ENCODE results near the gene EDN1.

EDN1 gene

GRCh38 chr6:12336121-12336971 lies 46.2 kb downstream of the EDN1 start:
- Histone ChIP-seq H3K27ac (ENCODE audit: low read depth, low read length) (no peak overlapping the region), H3K9ac (ENCODE audit: low read length) (no peak overlapping the region), H3K4me3 (ENCODE audit: low read length) (no peak overlapping the region), H3K27me3 (ENCODE audit: control insufficient read depth, insufficient read depth, low read length) (no peaks in the 10 kb centered on the region), H3K36me3 (ENCODE audit: control insufficient read depth, insufficient read depth, low read length) (no peaks in the 10 kb centered on the region), H3K4me1 (ENCODE audit: control insufficient read depth, insufficient read depth, low read length) (no peaks in the 10 kb centered on the region)

GRCh38 chr6:12339022-12339421 lies 48.9 kb downstream of the EDN1 start:
- H3K27me3 ChIP-seq (ENCODE audit: control insufficient read depth, insufficient read depth, low read length), result no peaks in the 10 kb centered on the region
- no peak overlapping the region for H3K27ac ChIP-seq (ENCODE audit: low read depth, low read length)
- H3K9ac ChIP-seq (ENCODE audit: low read length), result no peak overlapping the region
- H3K4me1 ChIP-seq (ENCODE audit: control insufficient read depth, insufficient read depth, low read length), result no peaks in the 10 kb centered on the region
- no peaks in the 10 kb centered on the region for H3K36me3 ChIP-seq (ENCODE audit: control insufficient read depth, insufficient read depth, low read length)
- no peak overlapping the region for H3K4me3 ChIP-seq (ENCODE audit: low read length)

- Histone ChIP-seq H3K27me3 (ENCODE audit: control insufficient read depth, insufficient read depth, low read length) (no peaks in the 10 kb centered on the region), H3K4me1 (ENCODE audit: control insufficient read depth, insufficient read depth, low read length) (no peaks in the 10 kb centered on the region), H3K27ac (ENCODE audit: low read depth, low read length) (no peak overlapping the region)
Observed at GRCh38 chr6:12339808-12340487, 49.8 kb downstream of the EDN1 start.

GRCh38 chr6:12340488-12340818 lies 50.3 kb downstream of the EDN1 start:
- H3K36me3 ChIP-seq (ENCODE audit: control insufficient read depth, insufficient read depth, low read length), result no peaks in the 10 kb centered on the region
- no peak overlapping the region for H3K27ac ChIP-seq (ENCODE audit: low read depth, low read length)
- no peak overlapping the region for H3K4me3 ChIP-seq (ENCODE audit: low read length)
- no peaks in the 10 kb centered on the region for H3K4me1 ChIP-seq (ENCODE audit: control insufficient read depth, insufficient read depth, low read length)
- no peak overlapping the region for H3K9ac ChIP-seq (ENCODE audit: low read length)
- H3K27me3 ChIP-seq (ENCODE audit: control insufficient read depth, insufficient read depth, low read length), result no peaks in the 10 kb centered on the region

More at GRCh38 chr6:12339808-12340487, 49.8 kb downstream of the EDN1 start:
- Histone ChIP-seq H3K4me3 (ENCODE audit: low read length) (no peak overlapping the region), H3K36me3 (ENCODE audit: control insufficient read depth, insufficient read depth, low read length) (no peaks in the 10 kb centered on the region), H3K9ac (ENCODE audit: low read length) (no peak overlapping the region)

- Histone ChIP-seq H3K27ac (ENCODE audit: low read depth, low read length) (no peak overlapping the region), H3K36me3 (ENCODE audit: control insufficient read depth, insufficient read depth, low read length) (no peaks in the 10 kb centered on the region), H3K9ac (ENCODE audit: low read length) (no peak overlapping the region), H3K4me3 (ENCODE audit: low read length) (no peak overlapping the region), H3K27me3 (ENCODE audit: control insufficient read depth, insufficient read depth, low read length) (no peaks in the 10 kb centered on the region), H3K4me1 (ENCODE audit: control insufficient read depth, insufficient read depth, low read length) (no peaks in the 10 kb centered on the region)
Observed at GRCh38 chr6:12342664-12343063, 52.5 kb downstream of the EDN1 start.

- Histone ChIP-seq H3K27ac (ENCODE audit: low read depth, low read length) (no peak overlapping the region), H3K27me3 (ENCODE audit: control insufficient read depth, insufficient read depth, low read length) (no peaks in the 10 kb centered on the region), H3K9ac (ENCODE audit: low read length) (no peak overlapping the region), H3K4me1 (ENCODE audit: control insufficient read depth, insufficient read depth, low read length) (no peaks in the 10 kb centered on the region), H3K4me3 (ENCODE audit: low read length) (no peak overlapping the region), H3K36me3 (ENCODE audit: control insufficient read depth, insufficient read depth, low read length) (no peaks in the 10 kb centered on the region)
Observed at GRCh38 chr6:12343122-12343439, 52.9 kb downstream of the EDN1 start.

GRCh38 chr6:12343440-12344162 lies 53.4 kb downstream of the EDN1 start:
- Histone ChIP-seq H3K4me1 (ENCODE audit: control insufficient read depth, insufficient read depth, low read length) (no peaks in the 10 kb centered on the region), H3K9ac (ENCODE audit: low read length) (no peak overlapping the region), H3K36me3 (ENCODE audit: control insufficient read depth, insufficient read depth, low read length) (no peaks in the 10 kb centered on the region), H3K4me3 (ENCODE audit: low read length) (no peak overlapping the region), H3K27ac (ENCODE audit: low read depth, low read length) (no peak overlapping the region), H3K27me3 (ENCODE audit: control insufficient read depth, insufficient read depth, low read length) (no peaks in the 10 kb centered on the region)

- Histone ChIP-seq H3K4me3 (ENCODE audit: low read length) (no peak overlapping the region), H3K27me3 (ENCODE audit: control insufficient read depth, insufficient read depth, low read length) (no peaks in the 10 kb centered on the region), H3K9ac (ENCODE audit: low read length) (no peak overlapping the region), H3K36me3 (ENCODE audit: control insufficient read depth, insufficient read depth, low read length) (no peaks in the 10 kb centered on the region), H3K4me1 (ENCODE audit: control insufficient read depth, insufficient read depth, low read length) (no peaks in the 10 kb centered on the region), H3K27ac (ENCODE audit: low read depth, low read length) (no peak overlapping the region)
Observed at GRCh38 chr6:12344296-12344695, 54.1 kb downstream of the EDN1 start.

- Histone ChIP-seq H3K27me3 (ENCODE audit: control insufficient read depth, insufficient read depth, low read length) (no peaks in the 10 kb centered on the region), H3K27ac (ENCODE audit: low read depth, low read length) (no peak overlapping the region), H3K4me1 (ENCODE audit: control insufficient read depth, insufficient read depth, low read length) (no peaks in the 10 kb centered on the region), H3K36me3 (ENCODE audit: control insufficient read depth, insufficient read depth, low read length) (no peaks in the 10 kb centered on the region), H3K4me3 (ENCODE audit: low read length) (no peak overlapping the region), H3K9ac (ENCODE audit: low read length) (no peak overlapping the region)
Observed at GRCh38 chr6:12344961-12345693, 55.0 kb downstream of the EDN1 start.

- Histone ChIP-seq H3K27me3 (ENCODE audit: control insufficient read depth, insufficient read depth, low read length) (no peaks in the 10 kb centered on the region), H3K9ac (ENCODE audit: low read length) (no peak overlapping the region), H3K36me3 (ENCODE audit: control insufficient read depth, insufficient read depth, low read length) (no peaks in the 10 kb centered on the region), H3K4me1 (ENCODE audit: control insufficient read depth, insufficient read depth, low read length) (no peaks in the 10 kb centered on the region), H3K4me3 (ENCODE audit: low read length) (no peak overlapping the region), H3K27ac (ENCODE audit: low read depth, low read length) (no peak overlapping the region)
Observed at GRCh38 chr6:12345694-12346058, 55.5 kb downstream of the EDN1 start.

Measured in rectal smooth muscle tissue (tissue), 1 donor.